IPS-18a (cell line): ENCODE data around the gene ZNF107.
"Not testable (repeated sequence)": the region's sequence is repeated elsewhere in the genome, so short reads cannot be mapped to it uniquely, and the experiment has no call there.

ENCODE experiments used
- H3K27ac ChIP-seq: one replicate; pipeline ENCODE4 v1.5.1; 2013; ENCODE audit warnings: low read length
- H3K27me3 ChIP-seq: one replicate; pipeline ENCODE4 v1.6.1; 2013; ENCODE audit warnings: mild to moderate bottlenecking, low read length; ENCODE audit not compliant: control insufficient read depth, insufficient read depth
- H3K36me3 ChIP-seq: one replicate; pipeline ENCODE4 v1.6.1; 2013; ENCODE audit warnings: low read depth, low read length; ENCODE audit not compliant: control insufficient read depth
- H3K4me1 ChIP-seq: one replicate; pipeline ENCODE4 v1.6.1; 2013; ENCODE audit warnings: low read depth, low read length; ENCODE audit not compliant: control insufficient read depth
- H3K4me3 ChIP-seq: one replicate; pipeline ENCODE4 v1.5.1; 2013; ENCODE audit warnings: low read length
- H3K9ac ChIP-seq: one replicate; pipeline ENCODE4 v1.6.1; 2013; ENCODE audit warnings: mild to moderate bottlenecking, low read length, moderate library complexity
- H3K9me3 ChIP-seq: one replicate; pipeline ENCODE4 v1.6.1; 2013; ENCODE audit warnings: low read depth, low read length; ENCODE audit not compliant: control insufficient read depth

Gene ZNF107

DNA sequence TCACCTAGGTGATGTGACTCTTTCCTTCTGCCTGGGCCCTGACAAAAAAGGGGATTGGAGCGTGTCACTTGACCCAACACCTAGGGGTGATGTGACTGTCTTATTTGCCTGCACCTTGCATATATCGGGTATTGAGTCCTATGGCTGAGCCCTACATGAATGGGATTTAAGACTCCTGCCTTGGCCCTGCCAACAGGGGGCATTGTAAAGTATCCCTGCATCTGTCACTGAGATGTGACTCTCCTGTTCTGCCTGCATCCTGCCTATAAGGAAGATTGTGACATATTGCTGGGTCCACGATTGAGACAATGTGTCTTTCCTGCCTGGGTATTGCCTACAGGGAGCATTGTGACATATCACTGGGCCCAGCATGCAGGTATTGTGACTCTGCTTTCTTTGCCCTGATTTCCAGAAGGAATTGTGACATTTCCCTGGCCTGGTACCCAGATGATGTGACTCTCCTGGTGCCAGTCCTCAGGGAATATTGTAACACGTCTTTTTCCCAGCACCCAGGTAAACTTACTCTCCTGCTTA is 14.2 kb upstream of the ZNF107 start:
- Histone ChIP-seq H3K4me3 (no peak overlapping the region), H3K36me3 (no peaks in the 10 kb centered on the region), H3K9me3 (peaks cover 54% of the 10 kb centered on the region), H3K4me1 (no peaks in the 10 kb centered on the region), H3K9ac (no peak overlapping the region), H3K27ac (no peak overlapping the region), H3K27me3 (no peaks in the 10 kb centered on the region)

- Histone ChIP-seq H3K27me3 (no peaks in the 10 kb centered on the region), H3K9me3 (peaks cover 68% of the 10 kb centered on the region), H3K9ac (no peak overlapping the region), H3K36me3 (no peaks in the 10 kb centered on the region), H3K4me1 (no peaks in the 10 kb centered on the region), H3K27ac (no peak overlapping the region), H3K4me3 (no peak overlapping the region)
These were observed 12.1 kb upstream of the ZNF107 start for GRCh38 chr7:64653721-64654401.

GRCh38 chr7:64654796-64655548 is 11.0 kb upstream of the ZNF107 start:
- Histone ChIP-seq H3K27me3 (no peaks in the 10 kb centered on the region), H3K36me3 (no peaks in the 10 kb centered on the region), H3K27ac (no peak overlapping the region), H3K4me1 (no peaks in the 10 kb centered on the region), H3K4me3 (no peak overlapping the region), H3K9me3 (peaks cover 67% of the 10 kb centered on the region), H3K9ac (no peak overlapping the region)

DNA sequence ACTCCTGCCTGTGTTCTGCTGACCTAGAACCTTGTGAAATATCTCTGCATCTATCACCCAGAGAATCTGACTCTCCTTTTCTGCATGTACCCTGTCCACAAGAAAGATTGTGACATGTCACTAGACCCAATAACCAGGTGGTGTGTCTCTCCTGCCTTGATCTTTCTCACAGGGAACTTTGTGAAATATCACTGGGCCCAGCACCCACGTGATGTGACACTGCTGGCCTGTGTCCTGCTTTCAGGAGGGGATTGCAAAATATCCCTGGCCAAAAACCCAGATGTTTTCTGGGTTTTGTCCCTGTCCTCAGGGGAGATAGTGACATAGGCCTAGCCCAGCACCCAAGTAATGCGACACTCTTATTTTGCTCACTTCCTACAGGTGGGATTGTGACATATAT is 10.1 kb upstream of the ZNF107 start:
- H3K9me3 ChIP-seq, result peaks cover 72% of the 10 kb centered on the region
- H3K27ac ChIP-seq, result no peak overlapping the region
- no peaks in the 10 kb centered on the region for H3K27me3 ChIP-seq
- no peak overlapping the region for H3K4me3 ChIP-seq
- no peak overlapping the region for H3K9ac ChIP-seq
- H3K4me1 ChIP-seq, result no peaks in the 10 kb centered on the region
- H3K36me3 ChIP-seq, result no peaks in the 10 kb centered on the region

- Histone ChIP-seq H3K4me3 (no peak overlapping the region), H3K27me3 (no peaks in the 10 kb centered on the region), H3K4me1 (no peaks in the 10 kb centered on the region), H3K9me3 (peaks cover 76% of the 10 kb centered on the region), H3K27ac (no peak overlapping the region), H3K36me3 (no peaks in the 10 kb centered on the region), H3K9ac (no peak overlapping the region)
These were observed 9.4 kb upstream of the ZNF107 start for GRCh38 chr7:64656489-64656888.

DNA sequence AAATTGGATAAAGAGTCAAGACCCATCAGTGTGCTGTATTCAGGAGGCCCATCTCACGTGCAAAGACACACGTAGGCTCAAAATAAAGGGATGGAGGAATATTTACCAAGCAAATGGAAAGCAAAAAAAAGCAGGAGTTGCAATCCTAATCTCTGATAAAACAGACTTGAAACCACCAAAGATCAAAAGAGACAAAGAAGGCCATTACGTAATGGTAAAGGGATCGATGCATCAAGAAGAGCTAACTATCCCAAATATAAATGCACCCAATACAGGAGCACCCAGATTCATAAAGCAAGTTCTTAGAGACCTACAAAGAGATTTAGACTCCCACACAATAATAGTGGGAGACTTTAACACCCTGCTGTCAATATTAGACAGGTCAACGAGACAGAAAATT is 3.8 kb upstream of the ZNF107 start:
- not testable (repeated sequence) for H3K4me3 ChIP-seq, H3K27me3 ChIP-seq, H3K36me3 ChIP-seq, H3K9ac ChIP-seq, H3K4me1 ChIP-seq, H3K27ac ChIP-seq
- peaks cover 36% of the 10 kb centered on the region for H3K9me3 ChIP-seq

- Histone ChIP-seq H3K4me1 (peaks cover 7% of the 10 kb centered on the region), H3K9me3 (no peaks in the 10 kb centered on the region), H3K9ac (peak overlapping the region; percentile 96), H3K27me3 (no peaks in the 10 kb centered on the region), H3K4me3 (peak overlapping the region; percentile 88), H3K36me3 (peaks cover 5% of the 10 kb centered on the region), H3K27ac (peak overlapping the region; percentile 81)
These were observed 724 bp downstream of the ZNF107 start for GRCh38 chr7:64666663-64667050.

GRCh38 chr7:64667311-64667710 is 1.4 kb downstream of the ZNF107 start:
- Histone ChIP-seq H3K27ac (no peak overlapping the region), H3K36me3 (peaks cover 5% of the 10 kb centered on the region), H3K4me3 (peak overlapping the region; percentile 88), H3K4me1 (peaks cover 7% of the 10 kb centered on the region), H3K9ac (peak overlapping the region; percentile 96), H3K27me3 (no peaks in the 10 kb centered on the region), H3K9me3 (no peaks in the 10 kb centered on the region)

DNA sequence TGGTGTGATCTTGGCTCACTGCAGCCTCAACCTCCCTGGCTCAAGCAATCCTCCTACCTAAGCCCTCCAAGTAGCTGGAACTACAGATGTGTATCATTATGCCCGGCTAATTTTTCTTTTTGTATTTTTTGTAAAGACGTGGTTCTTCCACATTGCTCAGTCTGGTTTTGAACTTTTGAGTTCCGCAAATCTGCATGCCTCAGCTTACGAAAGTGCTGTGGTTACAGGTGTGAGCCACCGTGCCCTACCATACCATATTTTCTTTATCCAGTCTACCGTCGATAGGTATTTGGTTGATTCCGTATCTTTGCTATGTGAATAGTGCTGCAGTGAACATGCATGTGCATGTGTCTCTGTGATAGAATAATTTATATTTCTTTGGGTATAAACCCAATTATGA is 6.5 kb downstream of the ZNF107 start:
- H3K4me1 ChIP-seq, result peaks cover 3% of the 10 kb centered on the region
- H3K36me3 ChIP-seq, result peaks cover 5% of the 10 kb centered on the region
- no peak overlapping the region for H3K9ac ChIP-seq
- H3K4me3 ChIP-seq, result no peak overlapping the region
- no peaks in the 10 kb centered on the region for H3K27me3 ChIP-seq
- no peaks in the 10 kb centered on the region for H3K9me3 ChIP-seq
- H3K27ac ChIP-seq, result no peak overlapping the region

DNA sequence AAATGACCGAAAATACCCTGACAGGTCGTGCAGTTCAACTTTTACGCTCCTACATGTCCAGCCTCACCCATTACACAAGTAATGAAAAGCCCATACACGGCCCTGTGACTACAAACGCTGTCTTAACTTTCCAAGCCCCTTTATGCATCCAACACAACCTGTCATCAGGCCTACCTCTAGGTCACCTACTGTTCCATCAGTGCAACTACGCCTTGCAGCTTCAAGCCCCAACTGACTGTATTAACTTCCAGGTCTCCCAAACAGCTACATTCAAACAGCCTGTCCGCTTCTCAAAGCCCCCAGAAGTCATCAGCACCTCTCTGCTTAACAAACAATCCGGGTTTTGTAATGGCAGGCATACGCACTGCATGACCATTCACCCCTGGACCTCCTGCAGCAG is 19.2 kb downstream of the ZNF107 start:
- no peak overlapping the region for H3K27ac ChIP-seq
- no peak overlapping the region for H3K4me3 ChIP-seq
- H3K9ac ChIP-seq, result no peak overlapping the region
- H3K4me1 ChIP-seq, result no peaks in the 10 kb centered on the region
- no peaks in the 10 kb centered on the region for H3K9me3 ChIP-seq
- no peaks in the 10 kb centered on the region for H3K27me3 ChIP-seq
- H3K36me3 ChIP-seq, result peaks cover 28% of the 10 kb centered on the region

DNA sequence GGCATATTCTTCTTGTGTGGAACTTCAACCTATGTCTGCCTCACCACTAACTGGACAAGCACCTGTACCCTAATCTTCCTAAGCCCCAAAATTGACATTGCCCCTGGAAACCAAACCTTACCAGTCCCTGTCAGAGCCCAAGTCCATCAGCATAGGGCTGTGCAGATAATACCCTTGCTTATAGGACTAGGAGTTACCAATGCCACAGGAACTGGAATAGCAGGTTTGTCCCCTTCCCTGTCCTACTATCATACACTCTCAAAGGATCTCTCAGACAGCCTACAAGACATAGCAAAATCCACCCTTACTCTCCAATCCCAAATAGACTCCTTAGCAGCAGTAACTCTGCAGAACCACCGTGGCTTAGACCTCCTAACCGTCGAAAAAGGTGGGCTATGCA is 19.8 kb downstream of the ZNF107 start:
- Histone ChIP-seq H3K36me3 (peaks cover 28% of the 10 kb centered on the region), H3K4me3 (no peak overlapping the region), H3K27me3 (no peaks in the 10 kb centered on the region), H3K9ac (no peak overlapping the region), H3K4me1 (no peaks in the 10 kb centered on the region), H3K27ac (no peak overlapping the region), H3K9me3 (no peaks in the 10 kb centered on the region)
